Smooth muscle cell (in vitro differentiated cells): ENCODE results near the gene DCXR. TPM values are rescaled to one million over a fixed set of nuclear protein-coding genes. Genes with fewer than 3 reads are reported as not detected.
A peak's percentile ranks its signal among the peaks of the same experiment; 100 is the strongest.

Source experiments
- DNase-seq: peaks from one replicate; lab custom pipeline; 2025; ENCODE audit not compliant: unreplicated experiment; lab: John Stamatoyannopoulos, UW
- H2AFZ ChIP-seq: fragments of 200-600 bp; sonication (generic); 2 replicates; pipeline ENCODE4 v1.6.0; 2016; ENCODE audit warnings: antibody characterized with exemption, low read depth, mild to moderate bottlenecking
- H3F3A ChIP-seq: fragments of 200-600 bp; sonication (generic); 2 replicates; pipeline ENCODE4 v1.6.0; 2017; ENCODE audit warnings: antibody characterized with exemption, low read depth
- H3K27ac ChIP-seq: fragments of 200-600 bp; sonication (generic); 2 replicates; pipeline ENCODE4 v1.5.1; 2016; ENCODE audit warnings: low read depth, mild to moderate bottlenecking
- H3K27me3 ChIP-seq: fragments of 200-600 bp; sonication (generic); 2 replicates; pipeline ENCODE4 v1.6.1; 2016; ENCODE audit warnings: low read depth, mild to moderate bottlenecking
- H3K36me3 ChIP-seq: fragments of 200-600 bp; sonication (generic); 2 replicates; pipeline ENCODE4 v1.5.1; 2016; ENCODE audit warnings: low read depth
- H3K4me1 ChIP-seq: fragments of 200-600 bp; sonication (generic); 2 replicates; pipeline ENCODE4 v1.5.1; 2016; ENCODE audit warnings: low read depth
- H3K4me2 ChIP-seq: fragments of 200-600 bp; sonication (generic); 2 replicates; pipeline ENCODE4 v1.6.0; 2016; ENCODE audit warnings: mild to moderate bottlenecking
- H3K4me3 ChIP-seq: fragments of 200-600 bp; sonication (generic); 2 replicates; pipeline ENCODE4 v1.5.1; 2016; ENCODE audit warnings: mild to moderate bottlenecking
- H3K79me2 ChIP-seq: fragments of 200-600 bp; sonication (generic); 2 replicates; pipeline ENCODE4 v1.6.0; 2016; ENCODE audit warnings: low read depth, mild to moderate bottlenecking
- H3K9ac ChIP-seq: fragments of 200-600 bp; sonication (generic); 2 replicates; pipeline ENCODE4 v1.6.0; 2016; ENCODE audit warnings: low read depth
- H3K9me3 ChIP-seq: fragments of 200-600 bp; sonication (generic); replicated peaks from 2 replicates; pipeline ENCODE4 v1.5.1; 2016; ENCODE audit warnings: low read depth
- H4K20me1 ChIP-seq: fragments of 200-600 bp; sonication (generic); 2 replicates; pipeline ENCODE4 v1.6.0; 2016; ENCODE audit warnings: low read depth
- WGBS: methylation state at CpG from one replicate; pipeline ENCODE4 v1.1.7; 2016; ENCODE audit warnings: low lambda C conversion rate; 5-methylcytosine and 5-hydroxymethylcytosine counted together
- polyA plus RNA-seq: library from polyadenylated mRNA; unstranded; fragments of >200 nt; fragmentation: Nextera tagmentation; extraction: Ambion mirVana; gene quantifications from 2 replicates; pipeline ENCODE4 v1.2.1, GENCODE V29; 2016
- total RNA-seq: library from RNA; depleted of rRNA; stranded (reverse); fragments of >200 nt; gene quantifications from 2 replicates; pipeline ENCODE4 v1.2.3, GENCODE V29; 2014
- TF ChIP-seq, protein P1 (sequence below): fragments of 200-600 bp; sonication (generic); IDR thresholded peaks from 2 replicates; pipeline ENCODE4 v1.5.1; 2017; ENCODE audit warnings: borderline replicate concordance, mild to moderate bottlenecking, antibody characterized with exemption; ENCODE audit not compliant: insufficient read depth, poor library complexity, severe bottlenecking

DCXR gene
- total and polyA plus RNA-seq, 2 experiments from 2014 or later, result 34.9 to 89.4 TPM

DNA sequence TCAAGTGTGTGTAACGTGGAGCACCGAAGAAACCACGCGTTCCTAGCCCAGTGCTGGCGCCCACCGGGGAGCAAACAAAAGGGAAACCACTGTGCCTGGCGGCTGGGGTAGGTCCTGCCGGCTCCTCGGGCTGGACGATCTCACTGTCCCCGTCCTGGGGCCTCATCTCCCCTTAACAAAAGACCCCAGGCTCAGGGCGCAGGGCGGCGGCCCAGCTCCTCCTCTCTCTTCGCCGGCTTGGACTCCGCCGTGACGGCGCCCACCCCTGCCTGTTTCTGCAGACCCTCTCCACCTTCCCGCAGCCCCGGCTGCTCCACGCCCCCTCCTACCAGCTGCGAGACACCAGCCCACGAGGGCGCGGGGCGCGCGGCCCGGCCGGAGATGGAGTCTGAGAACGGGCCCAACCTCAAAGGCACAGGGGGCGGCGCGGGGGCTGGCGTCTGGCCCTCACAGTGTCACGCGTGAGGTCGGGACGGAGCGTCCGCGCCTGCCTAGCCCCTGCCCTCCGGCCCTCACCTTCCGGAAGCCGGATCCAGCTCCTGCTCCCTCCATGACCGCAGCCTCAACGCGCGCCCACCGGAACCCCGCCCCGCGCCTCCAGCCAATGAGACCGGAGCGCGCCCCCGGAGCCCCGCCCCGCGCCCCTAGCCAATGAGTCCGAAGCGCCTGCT, 15.1 kb downstream of the DCXR start, which contains the start of gene CENPX:
TSS of gene CENPX (minus strand) at position 569 of the 671 bp plus-strand sequence. CDS start at position 552, 17 bp downstream.
- H3F3A ChIP-seq, result no peaks in the 10 kb centered on the region
- DNase-seq, result no peak
- no peak within 1 kb of the TSS for H3K27ac ChIP-seq
- peaks cover 27% of the 10 kb centered on the region for H4K20me1 ChIP-seq
- H3K9me3 ChIP-seq, result no peaks in the 10 kb centered on the region
- peaks cover 3% of the 10 kb centered on the region for H3K79me2 ChIP-seq
- TF ChIP-seq, protein P1, sequence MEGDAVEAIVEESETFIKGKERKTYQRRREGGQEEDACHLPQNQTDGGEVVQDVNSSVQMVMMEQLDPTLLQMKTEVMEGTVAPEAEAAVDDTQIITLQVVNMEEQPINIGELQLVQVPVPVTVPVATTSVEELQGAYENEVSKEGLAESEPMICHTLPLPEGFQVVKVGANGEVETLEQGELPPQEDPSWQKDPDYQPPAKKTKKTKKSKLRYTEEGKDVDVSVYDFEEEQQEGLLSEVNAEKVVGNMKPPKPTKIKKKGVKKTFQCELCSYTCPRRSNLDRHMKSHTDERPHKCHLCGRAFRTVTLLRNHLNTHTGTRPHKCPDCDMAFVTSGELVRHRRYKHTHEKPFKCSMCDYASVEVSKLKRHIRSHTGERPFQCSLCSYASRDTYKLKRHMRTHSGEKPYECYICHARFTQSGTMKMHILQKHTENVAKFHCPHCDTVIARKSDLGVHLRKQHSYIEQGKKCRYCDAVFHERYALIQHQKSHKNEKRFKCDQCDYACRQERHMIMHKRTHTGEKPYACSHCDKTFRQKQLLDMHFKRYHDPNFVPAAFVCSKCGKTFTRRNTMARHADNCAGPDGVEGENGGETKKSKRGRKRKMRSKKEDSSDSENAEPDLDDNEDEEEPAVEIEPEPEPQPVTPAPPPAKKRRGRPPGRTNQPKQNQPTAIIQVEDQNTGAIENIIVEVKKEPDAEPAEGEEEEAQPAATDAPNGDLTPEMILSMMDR, result no peak
- H3K4me3 ChIP-seq, result peak within 1 kb of the TSS; percentile 87
- peak within 1 kb of the TSS; percentile 98 for H3K4me2 ChIP-seq
- 2% methylated on average over 35 of the region's 64 CpGs for WGBS
- peak within 1 kb of the TSS; percentile 77 for H3K9ac ChIP-seq
- H3K4me1 ChIP-seq, result peaks cover 15% of the 10 kb centered on the region
- no peaks in the 10 kb centered on the region for H3K36me3 ChIP-seq
- H2AFZ ChIP-seq, result peak within 1 kb of the TSS; percentile 35
- H3K27me3 ChIP-seq, result no peaks in the 10 kb centered on the region

GRCh38 chr17:82021900-82022309, 15.6 kb downstream of the DCXR start:
- no peaks in the 10 kb centered on the region for H3K36me3 ChIP-seq
- TF ChIP-seq, protein P1, result no peak
- peak overlapping the region; percentile 98 for H3K4me2 ChIP-seq
- 29% methylated on average over 10 of the region's 10 CpGs for WGBS
- H2AFZ ChIP-seq, result no peak overlapping the region
- no peaks in the 10 kb centered on the region for H3K9me3 ChIP-seq
- no peaks in the 10 kb centered on the region for H3K27me3 ChIP-seq
- no peak overlapping the region for H3K27ac ChIP-seq
- H3K79me2 ChIP-seq, result peaks cover 3% of the 10 kb centered on the region
- DNase-seq, result no peak
- H3K9ac ChIP-seq, result peak overlapping the region; percentile 77
- peaks cover 15% of the 10 kb centered on the region for H3K4me1 ChIP-seq
- H3F3A ChIP-seq, result no peaks in the 10 kb centered on the region
- peaks cover 27% of the 10 kb centered on the region for H4K20me1 ChIP-seq
- peak overlapping the region; percentile 87 for H3K4me3 ChIP-seq

GRCh38 chr17:82021107-82021899, 16.2 kb downstream of the DCXR start:
- peak; percentile 18 for DNase-seq
- TF ChIP-seq, protein P1, result peak; percentile 61
- no peak overlapping the region for H3K9ac ChIP-seq

More at GRCh38 chr17:82021107-82021899, 16.2 kb downstream of the DCXR start:
- Histone ChIP-seq H3K36me3 (no peaks in the 10 kb centered on the region), H3F3A (no peaks in the 10 kb centered on the region), H3K79me2 (peaks cover 3% of the 10 kb centered on the region), H3K27me3 (no peaks in the 10 kb centered on the region), H4K20me1 (peaks cover 27% of the 10 kb centered on the region), H3K4me3 (peak overlapping the region; percentile 87), H3K4me2 (peak overlapping the region; percentile 98), H3K4me1 (peaks cover 15% of the 10 kb centered on the region), H3K9me3 (no peaks in the 10 kb centered on the region), H2AFZ (no peak overlapping the region), H3K27ac (no peak overlapping the region)
- WGBS, result 84% methylated on average over 25 of the region's 25 CpGs
